GM13976 (cell line): ENCODE results near the gene AMOTL2.

ENCODE experiments used
- DNase-seq: peaks from one replicate; pipeline ENCODE4 v3.0.0; 2012; ENCODE audit warnings: low spot score
- CTCF ChIP-seq: IDR thresholded peaks from 2 replicates; pipeline ENCODE4 v1.5.1; 2012; ENCODE audit warnings: borderline replicate concordance, mild to moderate bottlenecking; ENCODE audit not compliant: insufficient read depth; ENCODE audit errors: extremely low read depth, missing control alignments, control extremely low read depth
- in situ Hi-C: fragments of 300-500 bp; cut with MboI; formaldehyde crosslinking; loops from one replicate; pipeline ENCODE4 v1.12.0; 2022; ENCODE audit warnings: low sequenced_read_pairs, mixed read lengths, inconsistent platforms; ENCODE audit not compliant: unreplicated experiment

The AMOTL2 gene

GRCh38 chr3:134371542-134372324, 2.5 kb downstream of the AMOTL2 start:
- no peak for DNase-seq
- in situ Hi-C loops, result no loop called here
- no peak for TF ChIP-seq CTCF

DNA sequence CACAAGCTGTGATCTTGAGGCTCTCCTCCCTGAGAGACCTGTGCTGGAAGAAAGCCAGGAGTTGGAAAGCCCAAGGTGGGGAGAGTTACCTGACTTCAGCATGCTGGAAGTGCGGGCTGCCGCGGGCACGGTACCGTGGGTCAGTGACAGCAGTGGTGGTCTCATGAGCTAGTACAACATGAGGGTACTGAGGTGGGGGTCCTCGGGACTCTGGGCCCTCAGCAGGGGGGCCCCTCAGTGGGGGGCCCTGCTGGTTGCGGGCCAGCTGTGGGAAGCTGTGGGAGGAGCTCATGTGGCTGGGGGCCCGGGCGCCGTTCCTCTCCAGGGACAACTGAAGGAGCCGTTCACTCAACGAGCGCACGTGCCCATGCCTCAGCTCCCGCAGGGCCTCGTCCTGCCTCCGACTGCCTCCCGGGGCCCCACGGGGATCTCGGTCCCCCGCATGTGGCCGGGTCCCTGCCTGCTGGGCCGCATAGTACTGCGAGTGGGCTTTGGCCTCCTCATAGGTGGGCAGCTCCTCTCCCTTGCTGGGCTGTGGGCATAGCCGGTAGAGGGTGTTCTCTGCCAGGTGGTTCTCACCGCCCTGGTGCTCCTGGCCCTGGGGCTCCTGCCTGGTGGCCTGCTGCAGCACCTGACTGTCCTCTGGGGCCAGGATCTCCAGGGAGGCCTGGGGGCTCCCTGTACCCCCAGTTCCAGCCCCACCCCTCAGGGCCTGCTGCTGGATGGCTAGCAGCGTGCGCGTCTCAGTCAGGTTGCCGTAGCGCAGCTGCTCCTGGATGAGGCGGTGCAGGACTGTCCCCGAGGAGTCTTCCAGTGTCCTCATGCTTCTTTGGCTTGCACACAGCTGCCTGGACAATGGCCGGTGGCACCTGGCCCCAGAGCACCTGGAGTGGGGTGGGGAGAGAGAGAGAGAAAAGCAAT, 3.4 kb downstream of the AMOTL2 start:
- TF ChIP-seq CTCF, result no peak
- no peak for DNase-seq
- in situ Hi-C loops, result no loop called here

DNA sequence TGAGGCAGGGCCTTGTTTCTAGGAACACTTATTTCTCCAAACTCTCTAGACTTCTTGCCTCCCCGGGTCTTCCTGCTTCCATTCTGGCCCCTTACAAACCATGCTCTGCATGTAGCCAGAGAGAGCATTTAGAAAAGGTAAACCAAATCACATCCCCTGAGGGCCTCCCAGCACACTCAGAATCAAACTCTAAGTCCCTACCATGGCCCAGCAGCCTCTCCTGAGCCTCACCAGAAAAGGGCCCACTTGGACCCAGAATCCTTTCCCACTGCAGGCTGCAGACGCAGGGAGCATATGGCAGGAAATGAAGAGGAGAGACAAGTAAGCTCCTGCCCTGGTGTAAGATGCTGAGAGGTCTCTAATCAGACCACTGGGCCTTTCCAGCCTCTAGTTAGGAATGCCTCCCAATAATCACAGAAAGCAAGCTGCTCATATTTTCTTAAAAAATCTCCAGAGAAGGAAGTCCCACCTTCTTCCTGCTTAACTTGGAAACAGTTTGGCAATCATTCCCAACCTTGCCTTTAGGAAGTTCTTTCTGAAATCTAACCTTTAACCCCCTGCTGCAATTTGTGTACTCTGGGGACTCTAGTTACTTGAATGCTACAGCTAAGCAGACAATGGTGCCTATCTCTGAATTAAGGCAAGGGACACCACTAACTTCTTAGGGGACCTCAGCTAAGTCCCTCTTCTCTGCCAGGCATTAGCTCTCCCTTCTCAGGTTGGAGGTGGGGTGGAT, 4.2 kb downstream of the AMOTL2 start:
- no peak for TF ChIP-seq CTCF
- DNase-seq, result no peak
- in situ Hi-C loops, result no loop called here

GRCh38 chr3:134369231-134369741, 5.0 kb downstream of the AMOTL2 start:
- no peak for TF ChIP-seq CTCF
- in situ Hi-C loops, result no loop called here

GRCh38 chr3:134368751-134369105, 5.5 kb downstream of the AMOTL2 start:
- in situ Hi-C loops, result no loop called here
- no peak for DNase-seq
- TF ChIP-seq CTCF, result no peak

More at GRCh38 chr3:134369231-134369741, 5.0 kb downstream of the AMOTL2 start:
- no peak for DNase-seq

GRCh38 chr3:134367869-134368750, 6.1 kb downstream of the AMOTL2 start:
- no peak for TF ChIP-seq CTCF
- in situ Hi-C loops, result no loop called here
- DNase-seq, result no peak
